ENCODE results near the gene SSH2.

- TF ChIP-seq EZH2phosphoT487 (IDR thresholded peaks at IDR 0.05; ENCODE audit: borderline replicate concordance, low read depth, low read length) (no peak), CTCF (conservative IDR thresholded peaks at IDR 0.05; ENCODE audit: low read length) (peak; percentile 83)
Observed at GRCh38 chr17:29613352-29613837, 316.6 kb downstream of the SSH2 start.

Measured in OCI-LY7 (cell line).